Measurements from ENCODE around the gene RXFP2. TPM values are rescaled to one million over a fixed set of nuclear protein-coding genes. Genes with fewer than 3 reads are reported as not detected.

RXFP2 gene
- total and polyA plus RNA-seq, 10 of the 15 experiments (the other 5 are each of a cell fraction or from before 2014, with no cell fraction given), result 0.01 to 0.05 TPM; not detected in 8

DNA sequence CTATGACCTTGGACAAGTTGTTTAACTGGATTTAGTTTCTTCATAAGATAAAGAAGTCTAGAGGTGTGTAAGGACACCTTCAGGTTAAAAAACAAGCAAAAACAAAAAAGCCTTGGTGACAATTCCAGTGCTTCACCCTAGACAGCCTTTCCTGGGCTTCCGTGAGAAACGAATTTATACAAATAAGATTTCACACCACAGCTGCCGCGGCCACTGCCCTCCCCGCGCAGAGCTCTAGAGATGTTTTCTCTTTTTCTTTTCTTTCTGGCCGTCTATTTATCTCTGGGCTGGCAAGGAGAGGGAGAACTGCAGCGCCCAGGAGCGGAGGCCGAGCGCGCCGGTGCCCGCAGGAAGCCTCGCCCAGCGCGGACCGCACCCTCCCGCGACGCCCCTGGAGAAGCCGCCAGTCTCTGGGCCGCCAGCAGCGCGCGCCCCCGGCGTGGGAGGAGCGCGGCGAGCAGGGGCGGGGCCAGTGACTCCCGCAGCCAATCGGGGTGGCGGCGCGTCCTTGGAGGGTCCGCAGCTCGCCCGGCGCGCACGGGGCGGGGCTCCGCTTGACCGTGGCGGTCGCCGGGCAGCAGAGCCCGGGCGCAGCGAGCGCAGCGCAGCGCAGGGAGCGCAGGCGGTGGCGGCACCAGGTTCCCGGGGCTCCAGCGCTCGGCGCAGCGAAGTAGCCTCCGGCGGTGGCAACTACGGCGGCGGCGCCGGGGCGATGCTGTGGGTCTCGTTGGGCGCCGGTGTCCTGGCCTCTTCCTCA, 107.0 kb downstream of the RXFP2 start (continued):
- TF ChIP-seq IRF5 (IDR thresholded peaks at IDR 0.05; ENCODE audit: borderline replicate concordance) (no peak), TCF12 (IDR thresholded peaks at IDR 0.05; ENCODE audit: low read depth, low read length) (no peak), NFYA (IDR thresholded peaks at IDR 0.05; ENCODE audit: borderline replicate concordance, low read depth, low read length) (no peak), ZNF384 (IDR thresholded peaks at IDR 0.05; ENCODE audit: borderline replicate concordance, low read depth, low read length) (no peak), JUNB (IDR thresholded peaks at IDR 0.05) (no peak), SRF (IDR thresholded peaks at IDR 0.05; ENCODE audit: low read depth in 2 of 2, low read length in 2 of 2) (no peak), TARDBP (IDR thresholded peaks at IDR 0.05; ENCODE audit: borderline replicate concordance) (no peak), ZNF592 (IDR thresholded peaks at IDR 0.05) (no peak), PAX5 (IDR thresholded peaks at IDR 0.05; ENCODE audit: borderline replicate concordance, low read depth, low read length) (no peak), CREM (IDR thresholded peaks at IDR 0.05; ENCODE audit: low read depth) (no peak), NR2C1 (IDR thresholded peaks at IDR 0.05) (0 out of 2 replicates have a peak, but pooled peaks have one; percentile 23), RAD51 (IDR thresholded peaks at IDR 0.05) (no peak), SMARCA5 (IDR thresholded peaks at IDR 0.05) (no peak)
- TF ChIP-seq, protein P1, sequence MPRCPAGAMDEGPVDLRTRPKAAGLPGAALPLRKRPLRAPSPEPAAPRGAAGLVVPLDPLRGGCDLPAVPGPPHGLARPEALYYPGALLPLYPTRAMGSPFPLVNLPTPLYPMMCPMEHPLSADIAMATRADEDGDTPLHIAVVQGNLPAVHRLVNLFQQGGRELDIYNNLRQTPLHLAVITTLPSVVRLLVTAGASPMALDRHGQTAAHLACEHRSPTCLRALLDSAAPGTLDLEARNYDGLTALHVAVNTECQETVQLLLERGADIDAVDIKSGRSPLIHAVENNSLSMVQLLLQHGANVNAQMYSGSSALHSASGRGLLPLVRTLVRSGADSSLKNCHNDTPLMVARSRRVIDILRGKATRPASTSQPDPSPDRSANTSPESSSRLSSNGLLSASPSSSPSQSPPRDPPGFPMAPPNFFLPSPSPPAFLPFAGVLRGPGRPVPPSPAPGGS (IDR thresholded peaks at IDR 0.05; ENCODE audit: borderline replicate concordance, insufficient read depth, low read depth, low read length, poor library complexity, severe bottlenecking), result no peak
- TF ChIP-seq, protein P2, sequence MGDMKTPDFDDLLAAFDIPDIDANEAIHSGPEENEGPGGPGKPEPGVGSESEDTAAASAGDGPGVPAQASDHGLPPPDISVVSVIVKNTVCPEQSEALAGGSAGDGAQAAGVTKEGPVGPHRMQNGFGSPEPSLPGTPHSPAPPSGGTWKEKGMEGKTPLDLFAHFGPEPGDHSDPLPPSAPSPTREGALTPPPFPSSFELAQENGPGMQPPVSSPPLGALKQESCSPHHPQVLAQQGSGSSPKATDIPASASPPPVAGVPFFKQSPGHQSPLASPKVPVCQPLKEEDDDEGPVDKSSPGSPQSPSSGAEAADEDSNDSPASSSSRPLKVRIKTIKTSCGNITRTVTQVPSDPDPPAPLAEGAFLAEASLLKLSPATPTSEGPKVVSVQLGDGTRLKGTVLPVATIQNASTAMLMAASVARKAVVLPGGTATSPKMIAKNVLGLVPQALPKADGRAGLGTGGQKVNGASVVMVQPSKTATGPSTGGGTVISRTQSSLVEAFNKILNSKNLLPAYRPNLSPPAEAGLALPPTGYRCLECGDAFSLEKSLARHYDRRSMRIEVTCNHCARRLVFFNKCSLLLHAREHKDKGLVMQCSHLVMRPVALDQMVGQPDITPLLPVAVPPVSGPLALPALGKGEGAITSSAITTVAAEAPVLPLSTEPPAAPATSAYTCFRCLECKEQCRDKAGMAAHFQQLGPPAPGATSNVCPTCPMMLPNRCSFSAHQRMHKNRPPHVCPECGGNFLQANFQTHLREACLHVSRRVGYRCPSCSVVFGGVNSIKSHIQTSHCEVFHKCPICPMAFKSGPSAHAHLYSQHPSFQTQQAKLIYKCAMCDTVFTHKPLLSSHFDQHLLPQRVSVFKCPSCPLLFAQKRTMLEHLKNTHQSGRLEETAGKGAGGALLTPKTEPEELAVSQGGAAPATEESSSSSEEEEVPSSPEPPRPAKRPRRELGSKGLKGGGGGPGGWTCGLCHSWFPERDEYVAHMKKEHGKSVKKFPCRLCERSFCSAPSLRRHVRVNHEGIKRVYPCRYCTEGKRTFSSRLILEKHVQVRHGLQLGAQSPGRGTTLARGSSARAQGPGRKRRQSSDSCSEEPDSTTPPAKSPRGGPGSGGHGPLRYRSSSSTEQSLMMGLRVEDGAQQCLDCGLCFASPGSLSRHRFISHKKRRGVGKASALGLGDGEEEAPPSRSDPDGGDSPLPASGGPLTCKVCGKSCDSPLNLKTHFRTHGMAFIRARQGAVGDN (IDR thresholded peaks at IDR 0.05), result peak; percentile 43; the same call in 1 of the 2 replicates
- TF ChIP-seq, protein P3, sequence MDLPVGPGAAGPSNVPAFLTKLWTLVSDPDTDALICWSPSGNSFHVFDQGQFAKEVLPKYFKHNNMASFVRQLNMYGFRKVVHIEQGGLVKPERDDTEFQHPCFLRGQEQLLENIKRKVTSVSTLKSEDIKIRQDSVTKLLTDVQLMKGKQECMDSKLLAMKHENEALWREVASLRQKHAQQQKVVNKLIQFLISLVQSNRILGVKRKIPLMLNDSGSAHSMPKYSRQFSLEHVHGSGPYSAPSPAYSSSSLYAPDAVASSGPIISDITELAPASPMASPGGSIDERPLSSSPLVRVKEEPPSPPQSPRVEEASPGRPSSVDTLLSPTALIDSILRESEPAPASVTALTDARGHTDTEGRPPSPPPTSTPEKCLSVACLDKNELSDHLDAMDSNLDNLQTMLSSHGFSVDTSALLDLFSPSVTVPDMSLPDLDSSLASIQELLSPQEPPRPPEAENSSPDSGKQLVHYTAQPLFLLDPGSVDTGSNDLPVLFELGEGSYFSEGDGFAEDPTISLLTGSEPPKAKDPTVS (IDR thresholded peaks at IDR 0.05; ENCODE audit: low read depth, low read length), result no peak
- TF ChIP-seq, protein P4, sequence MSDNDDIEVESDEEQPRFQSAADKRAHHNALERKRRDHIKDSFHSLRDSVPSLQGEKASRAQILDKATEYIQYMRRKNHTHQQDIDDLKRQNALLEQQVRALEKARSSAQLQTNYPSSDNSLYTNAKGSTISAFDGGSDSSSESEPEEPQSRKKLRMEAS (IDR thresholded peaks at IDR 0.05; ENCODE audit: low read depth, low read length), result no peak
